Endothelial cell of umbilical vein (primary cell): ENCODE measurements around the gene SVIL. TPM values are rescaled to one million over a fixed set of nuclear protein-coding genes. Genes with fewer than 3 reads are reported as not detected.
"Not testable (repeated sequence)": the region's sequence is repeated elsewhere in the genome, so short reads cannot be mapped to it uniquely, and the experiment has no call there.

Experiments used
- BruUV-seq: library from RNA; stranded (reverse); fragments of 400-500 nt; replicated peaks from 2 replicates; lab custom pipeline; 2021; lab: Mats Ljungman, UMichigan
- CTCF ChIA-PET: fragments of 300-600, 350-600 bp; sonication (Branson Sonifier 250); formaldehyde crosslinking; loops from one replicate; lab custom pipeline; 2021; ENCODE audit warnings: antibody characterized with exemption, inconsistent platforms; lab: Charles Lee
- POLR2A ChIA-PET: fragments of 300-600, 350-600 bp; sonication (Branson Sonifier 250); formaldehyde crosslinking; loops from one replicate; lab custom pipeline; 2021; ENCODE audit warnings: antibody characterized with exemption, inconsistent platforms; lab: Charles Lee
- DNase-seq: peaks from one replicate; pipeline ENCODE4 v3.0.0-alpha.2; 2011; ENCODE audit warnings: low read depth, low spot score
- FAIRE-seq: peaks from 2 replicates; lab custom pipeline; 2011; peaks lifted over from hg19 to GRCh38; lab: Jason Lieb, UNC
- H2AFZ ChIP-seq: 2 replicates; pipeline ENCODE4 v1.6.0; 2012; ENCODE audit warnings: low read depth, low read length, control low read depth, inconsistent platforms
- H3K27ac ChIP-seq: 2 replicates; pipeline ENCODE4 v1.5.1; 2011; ENCODE audit warnings: low read depth, mild to moderate bottlenecking, control low read depth, low read length, moderate library complexity; ENCODE audit not compliant: insufficient read depth
- H3K27me3 ChIP-seq, 2 experiments: 2 replicates each; pipeline versions ENCODE4 v1.6.0 to v1.6.1; 2011; ENCODE audit warnings: low read length in 2 of 2, mixed read lengths in 1 of 2; ENCODE audit not compliant: control insufficient read depth in 2 of 2, insufficient read depth in 2 of 2
- H3K36me3 ChIP-seq, 2 experiments: 2 replicates in 1 of 2; 3 replicates in 1 of 2; pipeline ENCODE4 v1.5.1; 2011; ENCODE audit warnings: low read length in 2 of 2, mild to moderate bottlenecking in 1 of 2, moderate library complexity in 1 of 2; ENCODE audit not compliant: control insufficient read depth in 2 of 2, insufficient read depth in 2 of 2; ENCODE audit errors: extremely low read depth in 1 of 2
- H3K4me1 ChIP-seq: 3 replicates; pipeline ENCODE4 v1.5.1; 2011; ENCODE audit warnings: mild to moderate bottlenecking, low read length; ENCODE audit not compliant: control insufficient read depth, insufficient read depth; ENCODE audit errors: extremely low read depth
- H3K4me2 ChIP-seq: 2 replicates; pipeline ENCODE4 v1.6.1; 2011; ENCODE audit warnings: low read length, control low read depth, mixed read lengths; ENCODE audit not compliant: insufficient read depth
- H3K4me3 ChIP-seq, 3 experiments: fragments of 200-600 bp in 1 of 3; sonication (generic), shearing (Covaris generic) in 1 of 3; replicated peaks in 1 of 3; 2 replicates each; pipeline ENCODE4 v1.5.1; 2011 to 2016; ENCODE audit warnings: control low read depth in 3 of 3, low read length in 3 of 3, mild to moderate bottlenecking in 2 of 3, inconsistent platforms in 1 of 3, low read depth in 1 of 3, moderate library complexity in 1 of 3; ENCODE audit not compliant: insufficient read depth in 1 of 3
- H3K79me2 ChIP-seq: 2 replicates; pipeline ENCODE4 v1.6.0; 2012; ENCODE audit warnings: low read length, inconsistent platforms; ENCODE audit not compliant: control insufficient read depth, insufficient read depth
- H3K9ac ChIP-seq: replicated peaks from 2 replicates; pipeline ENCODE3; 2011; ENCODE audit warnings: low read length, control low read depth; ENCODE audit not compliant: insufficient read depth; ENCODE audit errors: extremely low read depth
- H3K9me1 ChIP-seq: replicated peaks from 3 replicates; pipeline ENCODE4 v1.6.0; 2011; ENCODE audit warnings: mild to moderate bottlenecking, low read length; ENCODE audit not compliant: control insufficient read depth, insufficient read depth; ENCODE audit errors: extremely low read depth
- H3K9me3 ChIP-seq: replicated peaks from 2 replicates; pipeline ENCODE4 v1.5.1; 2012; ENCODE audit warnings: low read length, inconsistent platforms; ENCODE audit not compliant: control insufficient read depth, insufficient read depth
- H4K20me1 ChIP-seq: replicated peaks from 2 replicates; pipeline ENCODE3; 2011; ENCODE audit warnings: mild to moderate bottlenecking, low read length; ENCODE audit not compliant: control insufficient read depth, insufficient read depth; ENCODE audit errors: extremely low read depth
- EZH2 ChIP-seq: IDR thresholded peaks from 2 replicates; pipeline ENCODE4 v1.6.1; 2012; ENCODE audit warnings: borderline replicate concordance, low read depth, mild to moderate bottlenecking, moderate library complexity, low read length, inconsistent platforms; ENCODE audit not compliant: severe bottlenecking
- GATA2 ChIP-seq: IDR thresholded peaks from 2 replicates; pipeline ENCODE4 v1.7.0; 2011; ENCODE audit warnings: low read depth, mild to moderate bottlenecking, moderate library complexity, mixed read lengths, low read length; ENCODE audit not compliant: insufficient read length, insufficient read depth
- POLR2AphosphoS5 ChIP-seq: IDR thresholded peaks from 2 replicates; pipeline ENCODE4 v1.6.1; 2012; ENCODE audit warnings: low read depth, mild to moderate bottlenecking, control low read depth, low read length, moderate library complexity; ENCODE audit not compliant: insufficient read depth
- dilution Hi-C: fragments of 300-500 bp; cut with MboI; formaldehyde crosslinking; loops from one replicate; pipeline ENCODE4 v1.15.0; 2019; ENCODE audit warnings: low sequenced_read_pairs; ENCODE audit not compliant: extremely low pct_ligation_motif_present
- intact Hi-C: fragments of 100-400 bp; cut with micrococcal nuclease; formaldehyde crosslinking; loops from one replicate; pipeline ENCODE4 v1.10.0; 2022
- polyA plus RNA-seq, 4 experiments: library from polyadenylated mRNA; depleted of rRNA in 3 of 4; stranded (reverse) in 3 of 4; unstranded in 1 of 4; fragments of >200 nt; gene quantifications; 2 replicates each; pipeline versions ENCODE4 v1.2.1 to v1.2.3, GENCODE V29; 2011 to 2012; ENCODE audit warnings: missing spikeins in 1 of 4
- total RNA-seq: library from RNA; stranded (reverse); gene quantifications from 2 replicates; pipeline ENCODE4 v1.2.3, GENCODE V29; 2021

The SVIL gene
- total and polyA plus RNA-seq, 2 donors (not counting 3 experiments of a cell fraction or from before 2014, with no cell fraction given) = 22.6 to 70.7 TPM

DNA sequence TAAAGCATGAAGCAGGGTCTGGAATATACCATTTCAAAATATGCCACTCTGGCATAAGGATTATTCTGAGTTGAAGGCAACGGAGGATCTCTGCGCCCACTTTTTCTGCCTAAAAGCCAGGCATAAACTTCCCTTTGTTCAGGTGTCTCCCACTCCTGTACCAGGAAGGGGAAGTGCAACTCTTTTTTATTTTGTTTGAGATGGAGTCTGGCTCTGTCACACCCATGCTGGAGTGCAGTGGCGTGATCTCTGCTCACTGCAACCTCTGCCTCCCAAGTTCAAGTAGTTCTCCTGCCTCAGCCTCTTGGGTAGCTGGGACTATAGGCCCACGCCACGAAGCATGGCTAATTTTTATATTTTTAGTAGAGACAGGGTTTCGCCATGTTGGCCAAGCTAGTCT is 18.2 kb downstream of the SVIL start:
- Histone ChIP-seq H3K36me3 (no peaks in the 10 kb centered on the region), H4K20me1 (no peaks in the 10 kb centered on the region), H3K27me3 (no peaks in the 10 kb centered on the region), H3K79me2 (peaks cover 11% of the 10 kb centered on the region), H3K4me3 (no peak overlapping the region), H3K4me2 (no peak overlapping the region), H3K9me1 (no peaks in the 10 kb centered on the region), H3K4me1 (no peaks in the 10 kb centered on the region), H3K9me3 (no peaks in the 10 kb centered on the region), H3K9ac (no peak overlapping the region), H2AFZ (no peak overlapping the region), H3K27ac (no peak overlapping the region)
- TF ChIP-seq GATA2 (no peak), EZH2 (no peak), POLR2AphosphoS5 (no peak)
- peak; percentile 18 for FAIRE-seq
- CTCF ChIA-PET = no interaction called here
- dilution Hi-C loops (no loop called here), intact Hi-C loops (no loop called here)
- POLR2A ChIA-PET = no interaction called here
- BruUV-seq = no TSS peak
- DNase-seq = no peak

DNA sequence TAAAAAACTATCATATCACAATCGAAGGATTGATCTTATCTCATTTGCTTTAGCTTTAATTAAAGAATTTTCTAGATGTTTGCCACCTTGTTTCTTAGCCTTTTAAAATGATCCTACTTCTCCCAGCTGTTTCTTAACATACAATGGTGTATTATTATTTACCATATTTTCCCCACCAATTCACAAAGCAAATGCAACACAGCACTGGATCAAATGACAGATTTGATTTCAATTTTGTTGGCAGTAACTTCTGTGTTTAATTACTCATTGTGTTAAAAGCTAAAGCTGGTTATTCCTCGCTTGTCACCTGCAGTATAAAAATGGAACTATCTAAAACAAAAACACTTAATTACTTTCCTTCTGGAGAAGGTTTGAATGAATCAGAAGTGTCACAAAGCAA is 19.6 kb downstream of the SVIL start:
- Histone ChIP-seq H3K27me3 (no peaks in the 10 kb centered on the region), H3K36me3 (no peaks in the 10 kb centered on the region), H3K79me2 (peaks cover 7% of the 10 kb centered on the region), H3K4me1 (no peaks in the 10 kb centered on the region), H2AFZ (no peak overlapping the region), H3K4me2 (no peak overlapping the region), H3K4me3 (no peak overlapping the region), H3K9me3 (no peaks in the 10 kb centered on the region), H3K9me1 (no peaks in the 10 kb centered on the region), H3K27ac (no peak overlapping the region), H4K20me1 (no peaks in the 10 kb centered on the region), H3K9ac (no peak overlapping the region)
- no TSS peak for BruUV-seq
- TF ChIP-seq EZH2 = no peak
- DNase-seq (no peak), FAIRE-seq (no peak)
- intact Hi-C loops = no loop called here
- CTCF ChIA-PET = interaction anchor here (0.9 to 1.7 kb wide), 5 partner anchors 9 to 80 kb away, joined by 3 to 5 read pairs (median 3); no protein-coding TSS in a partner anchor
- POLR2A ChIA-PET = no interaction called here
- dilution Hi-C loops = no loop called here

DNA sequence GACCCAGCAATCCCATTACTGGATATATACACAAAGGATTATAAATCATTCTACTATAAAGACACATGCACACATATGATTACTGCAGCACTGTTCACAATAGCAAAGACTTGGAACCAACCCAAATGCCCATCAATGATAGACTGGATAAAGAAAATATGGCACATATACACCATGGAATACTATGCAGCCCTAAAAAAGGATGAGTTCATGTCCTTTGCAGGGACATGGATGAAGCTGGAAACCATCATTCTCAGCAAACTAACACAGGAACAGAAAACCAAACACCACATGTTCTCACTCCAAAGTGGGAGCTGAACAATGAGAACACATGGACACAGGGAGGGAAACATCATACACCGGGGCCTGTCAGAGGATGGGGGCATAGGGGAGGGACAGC is 20.5 kb downstream of the SVIL start:
- dilution Hi-C loops, H3K9me1 ChIP-seq, H3K79me2 ChIP-seq, H3K27ac ChIP-seq, H3K9me3 ChIP-seq, FAIRE-seq, H3K27me3 ChIP-seq, H3K36me3 ChIP-seq, H2AFZ ChIP-seq, H4K20me1 ChIP-seq, POLR2A ChIA-PET, BruUV-seq, H3K4me1 ChIP-seq, H3K4me3 ChIP-seq, intact Hi-C loops, H3K9ac ChIP-seq, DNase-seq, H3K4me2 ChIP-seq: not testable (repeated sequence)
- CTCF ChIA-PET = interaction anchor here (1.3 to 1.7 kb wide), 3 partner anchors 14 to 24 kb away, joined by 3 to 5 read pairs (median 4); no protein-coding TSS in a partner anchor
